Activated T-helper 2 cell treated with anti-CD3 and anti-CD28 coated beads, Interferon-gamma antibody, Interleukin-2, Interleukin-4, amounts not matched to agents 10 μg/mL and 5 μg/mL and 100 μg/mL, durations not matched to agents 14 hours and 24 hours and 36 hours (primary cell): Measurements from ENCODE around the gene TUBGCP3. TPM values are rescaled to one million over a fixed set of nuclear protein-coding genes. Genes with fewer than 3 reads are reported as not detected.
"Not testable (repeated sequence)": the region's sequence is repeated elsewhere in the genome, so short reads cannot be mapped to it uniquely, and the experiment has no call there.

Source experiments
- DNase-seq: peaks from one replicate; pipeline ENCODE4 v3.0.0; 2021; ENCODE audit warnings: low spot score
- H3K27ac Mint-ChIP-seq: one replicate; pipeline ENCODE4 v1.8.0; 2021; ENCODE audit warnings: mixed read lengths
- H3K27me3 Mint-ChIP-seq: one replicate; pipeline ENCODE4 v1.8.0; 2021; ENCODE audit warnings: low read depth, mixed read lengths
- H3K36me3 Mint-ChIP-seq: one replicate; pipeline ENCODE4 v1.8.0; 2021; ENCODE audit warnings: low read depth, mixed read lengths
- H3K4me1 Mint-ChIP-seq: one replicate; pipeline ENCODE4 v1.8.0; 2021; ENCODE audit warnings: low read depth, mixed read lengths
- H3K4me3 Mint-ChIP-seq: one replicate; pipeline ENCODE4 v1.8.0; 2021; ENCODE audit warnings: low read depth, mild to moderate bottlenecking, moderate library complexity, mixed read lengths
- H3K9me3 Mint-ChIP-seq: one replicate; pipeline ENCODE4 v1.8.0; 2021; ENCODE audit warnings: mixed read lengths
- intact Hi-C: fragments of 100-400 bp; cut with micrococcal nuclease; formaldehyde crosslinking; loops from one replicate; pipeline ENCODE4 v1.15.1; 2023
- total RNA-seq: library from RNA; stranded (reverse); gene quantifications from 2 replicates; pipeline ENCODE4 v1.2.3, GENCODE V29; 2022

The TUBGCP3 gene
- total RNA-seq, 1 donor from 2014 or later, result 66.4 TPM

DNA sequence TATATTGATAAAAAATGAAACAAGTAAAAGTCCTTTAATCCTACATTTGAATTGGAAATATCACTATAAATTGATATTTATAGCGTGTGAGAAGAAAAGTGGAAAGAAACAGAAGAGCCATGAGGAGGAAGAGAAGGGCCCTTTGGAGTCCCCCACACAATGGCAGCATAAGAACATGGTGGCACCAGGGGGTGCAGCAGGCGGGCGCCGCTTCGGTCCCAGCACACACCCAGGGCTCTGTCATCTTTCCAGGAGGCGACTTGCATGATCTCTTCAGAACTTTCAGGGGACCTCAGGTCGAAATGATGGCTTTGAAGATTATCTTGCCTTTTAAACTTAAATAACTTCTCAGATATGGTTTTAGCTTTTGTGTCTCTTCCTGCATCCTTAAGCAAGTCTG is 91.8 kb downstream of the TUBGCP3 start:
- Mint-ChIP-seq H3K4me1 (no peaks in the 10 kb centered on the region), H3K36me3 (peaks cover 26% of the 10 kb centered on the region), H3K4me3 (no peak overlapping the region), H3K27me3 (no peaks in the 10 kb centered on the region), H3K9me3 (no peaks in the 10 kb centered on the region), H3K27ac (no peak overlapping the region)
- intact Hi-C loops, result no loop called here
- DNase-seq, result no peak

GRCh38 chr13:112495465-112495864 is 92.5 kb downstream of the TUBGCP3 start:
- DNase-seq, result no peak
- Mint-ChIP-seq H3K4me3 (no peak overlapping the region), H3K4me1 (no peaks in the 10 kb centered on the region), H3K27me3 (no peaks in the 10 kb centered on the region), H3K9me3 (no peaks in the 10 kb centered on the region), H3K27ac (no peak overlapping the region), H3K36me3 (peaks cover 23% of the 10 kb centered on the region)
- intact Hi-C loops, result no loop called here

- H3K9me3 Mint-ChIP-seq, result no peaks in the 10 kb centered on the region
- no peaks in the 10 kb centered on the region for H3K27me3 Mint-ChIP-seq
- intact Hi-C loops, result loop anchor here (10.0 kb wide), 1 partner anchor 116 kb away; no protein-coding TSS in a partner anchor
- no peak for DNase-seq
- no peak overlapping the region for H3K27ac Mint-ChIP-seq
- no peaks in the 10 kb centered on the region for H3K4me1 Mint-ChIP-seq
- H3K36me3 Mint-ChIP-seq, result peaks cover 19% of the 10 kb centered on the region
- no peak overlapping the region for H3K4me3 Mint-ChIP-seq
Observed at GRCh38 chr13:112489199-112489598, 98.8 kb downstream of the TUBGCP3 start.

DNA sequence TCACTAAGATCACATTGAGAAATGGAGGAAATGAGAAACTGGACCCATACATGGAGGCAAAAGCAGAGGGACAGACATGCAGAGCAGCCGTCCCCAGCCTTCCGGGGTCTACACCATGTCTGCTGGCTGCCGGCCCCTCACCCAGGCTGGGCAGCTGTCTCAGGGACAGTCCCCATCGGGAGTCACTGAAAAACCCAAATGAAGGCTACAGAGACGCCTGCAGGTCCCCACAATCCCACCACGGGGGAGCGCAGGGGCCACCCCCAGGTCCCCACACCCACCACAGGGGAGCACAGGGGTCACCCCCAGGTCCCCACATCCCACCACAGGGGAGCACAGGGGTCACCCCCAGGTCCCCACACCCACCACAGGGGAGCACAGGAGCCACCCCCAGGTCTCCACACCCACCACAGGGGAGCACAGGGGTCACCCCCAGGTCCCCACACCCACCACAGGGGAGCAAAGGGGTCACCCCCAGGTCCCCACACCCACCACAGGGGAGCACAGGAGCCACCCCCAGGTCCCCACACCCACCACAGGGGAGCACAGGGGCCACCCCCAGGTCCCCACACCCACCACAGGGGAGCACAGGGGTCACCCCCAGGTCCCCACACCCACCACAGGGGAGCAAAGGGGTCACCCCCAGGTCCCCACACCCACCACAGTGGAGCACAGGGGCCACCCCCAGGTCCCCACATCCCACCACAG is 99.5 kb downstream of the TUBGCP3 start:
- not testable (repeated sequence) for H3K27ac Mint-ChIP-seq, H3K4me1 Mint-ChIP-seq, H3K27me3 Mint-ChIP-seq, DNase-seq, H3K9me3 Mint-ChIP-seq, H3K4me3 Mint-ChIP-seq
- peaks cover 23% of the 10 kb centered on the region for H3K36me3 Mint-ChIP-seq
- intact Hi-C loops, result loop anchor here (10.0 kb wide), 1 partner anchor 116 kb away; no protein-coding TSS in a partner anchor

GRCh38 chr13:112487127-112487517 is 100.8 kb downstream of the TUBGCP3 start:
- H3K27ac Mint-ChIP-seq, result no peak overlapping the region
- H3K36me3 Mint-ChIP-seq, result peaks cover 23% of the 10 kb centered on the region
- no peaks in the 10 kb centered on the region for H3K27me3 Mint-ChIP-seq
- no peak overlapping the region for H3K4me3 Mint-ChIP-seq
- H3K4me1 Mint-ChIP-seq, result peaks cover 4% of the 10 kb centered on the region
- no peaks in the 10 kb centered on the region for H3K9me3 Mint-ChIP-seq
- DNase-seq, result no peak
- intact Hi-C loops, result loop anchor here (10.0 kb wide), 1 partner anchor 118 kb away; no protein-coding TSS in a partner anchor

DNA sequence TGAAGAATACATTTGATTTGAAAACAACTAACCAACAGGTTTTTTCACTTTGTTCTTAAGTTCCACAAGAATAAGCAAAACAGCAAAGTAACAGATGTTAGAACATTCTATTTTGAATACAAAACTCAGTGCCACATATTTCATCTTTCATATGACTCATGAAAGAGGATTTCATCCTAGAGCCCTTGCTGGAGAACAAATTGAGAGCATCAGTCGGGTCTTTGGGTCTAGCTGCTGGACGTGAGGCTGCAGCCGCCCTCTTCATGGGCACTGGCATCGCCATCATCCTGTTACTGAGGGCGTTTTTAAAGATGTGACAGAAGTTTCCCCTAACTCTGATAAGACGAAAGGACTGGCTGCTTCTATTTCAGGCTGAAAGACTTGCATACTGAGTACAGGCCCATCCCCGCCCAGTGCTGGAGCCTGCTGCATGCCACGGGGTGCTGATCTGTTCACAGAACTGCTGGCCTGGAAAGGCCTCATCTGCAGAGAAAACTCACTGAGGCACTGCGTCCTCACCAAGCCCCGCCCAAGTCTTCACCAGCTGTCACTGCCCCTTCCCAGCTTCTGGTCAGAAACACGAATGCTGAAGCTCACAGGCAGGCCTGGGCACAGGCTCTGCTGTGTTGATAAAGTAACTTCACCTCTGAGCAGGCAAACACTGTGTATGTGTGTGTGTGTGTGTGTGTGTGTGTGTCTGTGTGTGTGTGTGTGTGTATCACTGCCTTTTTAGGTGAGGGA is 101.4 kb downstream of the TUBGCP3 start:
- Mint-ChIP-seq H3K9me3 (no peaks in the 10 kb centered on the region), H3K27ac (no peak overlapping the region), H3K4me1 (peaks cover 4% of the 10 kb centered on the region), H3K36me3 (peaks cover 23% of the 10 kb centered on the region), H3K4me3 (no peak overlapping the region), H3K27me3 (no peaks in the 10 kb centered on the region)
- DNase-seq, result no peak
- intact Hi-C loops, result loop anchor here (10.0 kb wide), 1 partner anchor 118 kb away; no protein-coding TSS in a partner anchor

DNA sequence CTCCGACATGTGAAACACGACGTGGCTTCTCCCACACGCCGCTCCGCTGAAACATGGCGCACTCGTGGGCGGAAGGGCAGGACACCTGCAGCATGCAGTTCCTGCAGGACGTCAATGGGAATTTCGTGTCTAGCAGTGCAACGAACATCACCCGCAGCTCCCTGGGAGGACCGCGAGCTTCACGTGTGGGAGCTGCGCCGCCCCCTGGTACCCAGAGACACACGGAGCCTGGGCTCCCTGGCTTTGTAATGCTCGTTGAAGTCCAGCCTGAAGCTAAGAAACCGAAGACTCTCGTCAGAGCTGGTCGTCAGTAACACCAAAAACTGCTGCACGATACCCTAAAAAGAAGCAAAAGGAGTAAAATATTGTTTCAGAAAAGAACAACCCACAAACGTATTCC is 102.1 kb downstream of the TUBGCP3 start:
- not testable (repeated sequence) for H3K4me3 Mint-ChIP-seq, H3K27me3 Mint-ChIP-seq, H3K4me1 Mint-ChIP-seq, H3K27ac Mint-ChIP-seq, DNase-seq, H3K9me3 Mint-ChIP-seq
- intact Hi-C loops, result loop anchor here (10.0 kb wide), 1 partner anchor 119 kb away; no protein-coding TSS in a partner anchor
- peaks cover 23% of the 10 kb centered on the region for H3K36me3 Mint-ChIP-seq

DNA sequence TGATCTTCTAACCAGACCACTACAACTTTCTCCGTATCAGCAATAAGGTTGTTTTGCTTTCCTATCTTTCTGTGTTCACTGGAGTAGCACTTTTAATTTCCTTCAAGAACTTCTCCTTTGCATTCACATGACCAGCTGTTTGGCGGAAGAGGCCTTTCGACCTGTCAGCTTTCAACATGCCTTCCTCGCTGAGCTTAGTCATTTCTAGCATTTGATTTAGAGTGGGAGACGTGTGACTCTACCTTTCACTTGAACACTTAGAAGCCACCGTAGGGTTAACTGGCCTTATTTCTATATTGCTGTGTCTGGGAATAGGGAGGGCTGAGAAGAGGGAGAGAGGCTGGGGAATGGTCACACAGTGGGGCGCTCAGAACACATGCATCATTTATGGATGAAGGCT is 104.7 kb downstream of the TUBGCP3 start:
- Mint-ChIP-seq H3K27ac (no peak overlapping the region), H3K27me3 (no peaks in the 10 kb centered on the region)

GRCh38 chr13:112481458-112481857 is 106.5 kb downstream of the TUBGCP3 start:
- intact Hi-C loops, result loop anchor here (10.0 kb wide), 1 partner anchor 123 kb away; no protein-coding TSS in a partner anchor
- Mint-ChIP-seq H3K27me3 (peaks cover 3% of the 10 kb centered on the region), H3K27ac (no peak overlapping the region), H3K4me3 (no peak overlapping the region), H3K36me3 (peaks cover 12% of the 10 kb centered on the region), H3K9me3 (no peaks in the 10 kb centered on the region), H3K4me1 (peaks cover 6% of the 10 kb centered on the region)
- DNase-seq, result no peak

More for the DNA sequence above, 104.7 kb downstream of the TUBGCP3 start:
- H3K4me3 Mint-ChIP-seq, result no peak overlapping the region
- H3K36me3 Mint-ChIP-seq, result peaks cover 19% of the 10 kb centered on the region
- DNase-seq, result no peak
- H3K4me1 Mint-ChIP-seq, result peaks cover 6% of the 10 kb centered on the region
- no peaks in the 10 kb centered on the region for H3K9me3 Mint-ChIP-seq
- intact Hi-C loops, result loop anchor here (10.0 kb wide), 1 partner anchor 122 kb away; no protein-coding TSS in a partner anchor

- no peak overlapping the region for H3K27ac Mint-ChIP-seq
- peaks cover 3% of the 10 kb centered on the region for H3K36me3 Mint-ChIP-seq
- no peak for DNase-seq
- peaks cover 3% of the 10 kb centered on the region for H3K27me3 Mint-ChIP-seq
- no peaks in the 10 kb centered on the region for H3K9me3 Mint-ChIP-seq
- no peak overlapping the region for H3K4me3 Mint-ChIP-seq
- intact Hi-C loops, result no loop called here
- peaks cover 6% of the 10 kb centered on the region for H3K4me1 Mint-ChIP-seq
Observed at GRCh38 chr13:112479389-112479788, 108.6 kb downstream of the TUBGCP3 start.

DNA sequence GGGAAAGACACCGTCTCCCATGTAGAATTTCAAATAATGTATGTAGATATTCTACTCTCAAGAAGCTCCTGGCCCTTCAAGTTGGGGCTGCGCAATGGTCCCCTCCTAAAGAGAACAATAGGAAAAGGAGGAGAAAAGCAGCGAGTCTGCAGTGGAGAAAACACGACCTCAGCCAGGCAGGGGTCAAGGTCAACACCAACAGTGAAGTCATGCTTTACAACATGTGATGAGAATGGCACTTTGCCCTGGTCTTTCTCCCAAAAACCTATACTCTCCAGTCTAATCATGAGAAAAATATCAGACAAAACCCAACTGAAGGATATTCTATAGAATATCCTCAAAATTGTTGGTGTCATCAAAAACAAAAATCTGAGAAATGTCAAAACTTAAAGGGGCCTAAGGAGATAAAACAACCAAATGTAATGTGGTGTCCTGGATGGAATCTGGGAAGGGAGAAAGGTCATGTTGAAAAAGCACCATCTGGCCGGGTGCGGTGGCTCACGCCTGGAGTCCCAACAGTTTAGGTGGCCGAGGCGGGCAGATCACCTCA is 110.8 kb downstream of the TUBGCP3 start:
- no peaks in the 10 kb centered on the region for H3K9me3 Mint-ChIP-seq
- H3K27ac Mint-ChIP-seq, result no peak overlapping the region
- intact Hi-C loops, result no loop called here
- peaks cover 3% of the 10 kb centered on the region for H3K27me3 Mint-ChIP-seq
- H3K4me3 Mint-ChIP-seq, result no peak overlapping the region
- DNase-seq, result no peak
- peaks cover 2% of the 10 kb centered on the region for H3K4me1 Mint-ChIP-seq
- no peaks in the 10 kb centered on the region for H3K36me3 Mint-ChIP-seq

GRCh38 chr13:112475889-112476288 is 112.1 kb downstream of the TUBGCP3 start:
- no peaks in the 10 kb centered on the region for H3K36me3 Mint-ChIP-seq

GRCh38 chr13:112474869-112475268 is 113.1 kb downstream of the TUBGCP3 start:
- Mint-ChIP-seq H3K4me3 (no peak overlapping the region), H3K27me3 (peaks cover 3% of the 10 kb centered on the region), H3K36me3 (no peaks in the 10 kb centered on the region), H3K27ac (no peak overlapping the region), H3K9me3 (no peaks in the 10 kb centered on the region), H3K4me1 (no peaks in the 10 kb centered on the region)
- intact Hi-C loops, result no loop called here
- no peak for DNase-seq

More at GRCh38 chr13:112475889-112476288, 112.1 kb downstream of the TUBGCP3 start:
- H3K4me1 Mint-ChIP-seq, result no peaks in the 10 kb centered on the region
- H3K9me3 Mint-ChIP-seq, result no peaks in the 10 kb centered on the region
- intact Hi-C loops, result no loop called here
- H3K4me3 Mint-ChIP-seq, result no peak overlapping the region
- H3K27me3 Mint-ChIP-seq, result peaks cover 3% of the 10 kb centered on the region
- H3K27ac Mint-ChIP-seq, result no peak overlapping the region
- no peak for DNase-seq
